ENCODE results near the gene ZNF816. TPM values are rescaled to one million over a fixed set of nuclear protein-coding genes. Genes with fewer than 3 reads are reported as not detected.
"Not testable (repeated sequence)": the region's sequence is repeated elsewhere in the genome, so short reads cannot be mapped to it uniquely, and the experiment has no call there.

ZNF816 gene
- total RNA-seq, 1 experiment from 2014 or later: 11.4 TPM

DNA sequence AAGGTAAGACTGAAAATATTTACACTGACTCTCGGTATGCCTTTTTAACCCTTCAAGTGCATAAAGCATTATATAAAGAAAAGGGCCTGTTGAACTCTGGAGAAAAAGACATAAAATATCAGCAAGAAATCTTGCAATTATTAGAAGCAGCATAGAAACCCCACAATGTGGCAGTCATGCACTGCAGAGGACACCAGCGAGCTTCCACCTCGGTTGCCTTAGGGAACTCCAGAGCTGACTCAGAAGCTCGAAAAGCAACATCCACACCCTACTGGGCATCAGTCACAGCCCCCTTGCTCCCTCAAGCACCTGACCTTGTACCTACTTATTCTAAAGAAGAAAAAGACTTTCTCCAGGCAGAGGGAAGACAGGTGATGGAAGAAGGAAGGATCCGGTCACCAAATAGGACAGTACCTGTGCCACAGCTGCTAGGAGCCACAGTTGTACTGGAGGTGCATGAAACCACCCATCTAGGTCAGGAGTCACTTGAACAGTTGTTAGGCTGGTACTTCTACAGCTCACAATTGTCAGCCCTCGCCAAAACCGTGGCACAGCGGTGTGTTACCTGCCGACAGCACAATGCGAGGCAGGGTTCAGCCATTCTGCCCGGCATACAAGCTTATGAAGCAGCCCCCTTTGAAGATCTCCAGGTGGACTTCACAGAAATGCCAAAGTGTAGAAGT is 2.9 kb downstream of the ZNF816 start:
- no peak for DNase-seq (ENCODE audit: low read depth)

DNA sequence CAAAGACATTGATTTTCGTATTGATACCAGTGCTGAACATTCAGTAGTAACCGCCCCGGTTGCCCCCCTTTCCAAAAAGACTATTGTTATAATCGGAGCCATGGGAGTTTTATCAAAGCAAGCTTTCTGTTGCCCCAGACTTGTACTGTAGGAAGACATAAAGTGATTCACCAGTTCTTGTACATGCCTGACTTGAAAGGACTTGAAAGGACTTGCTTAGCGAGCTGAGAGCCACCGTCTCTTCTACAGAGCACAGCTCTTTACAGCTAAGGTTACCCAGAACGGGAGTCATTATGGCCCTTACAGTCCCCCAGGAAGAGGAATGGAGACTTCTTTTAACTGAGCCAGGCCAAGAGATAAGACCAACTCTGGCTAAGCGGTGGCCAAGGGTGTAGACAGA is 5.1 kb downstream of the ZNF816 start:
- no peak for DNase-seq (ENCODE audit: low read depth)

- DNase-seq (ENCODE audit: low read depth): no peak
Measured at GRCh38 chr19:52956917-52957316, 5.8 kb downstream of the ZNF816 start.

GRCh38 chr19:52949422-52949821 is 13.3 kb downstream of the ZNF816 start:
- no peak for DNase-seq (ENCODE audit: low read depth)

GRCh38 chr19:52948025-52948770 is 14.5 kb downstream of the ZNF816 start:
- DNase-seq (ENCODE audit: low read depth): no peak

- no peak for DNase-seq (ENCODE audit: low read depth)
Measured at GRCh38 chr19:52946322-52947310, 16.1 kb downstream of the ZNF816 start.

DNA sequence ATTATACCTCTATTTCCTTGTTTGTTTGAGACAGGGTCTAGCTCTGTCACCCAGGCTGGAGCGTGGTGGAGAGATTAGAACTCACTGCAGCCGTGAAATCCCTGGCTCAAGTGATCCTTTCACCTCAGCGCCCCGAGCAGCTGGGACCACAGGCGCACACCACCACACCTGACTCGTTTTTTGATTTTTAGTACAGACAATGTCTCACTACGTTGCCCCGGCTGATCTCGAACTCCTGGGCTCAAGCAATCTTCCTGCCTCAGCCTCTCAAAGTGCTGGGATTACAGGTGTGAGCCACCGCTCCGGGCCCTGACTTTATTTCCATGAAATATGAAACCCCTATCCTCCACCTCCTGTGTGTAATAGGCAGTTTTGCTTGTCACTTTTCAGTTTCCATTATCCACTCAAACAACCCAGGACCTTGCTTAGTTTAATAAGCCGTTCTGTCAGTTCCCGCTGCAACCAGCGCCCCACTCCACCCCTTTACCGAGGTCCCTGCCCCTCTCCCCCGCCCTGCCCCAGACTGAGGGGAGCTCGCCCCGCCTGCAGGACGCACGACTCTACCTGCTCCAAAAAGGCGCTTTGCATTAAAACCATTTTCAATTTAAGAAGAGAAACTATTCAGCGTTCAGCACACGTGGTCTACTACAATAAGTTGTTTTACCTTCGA is 16.9 kb downstream of the ZNF816 start:
- no peak for DNase-seq (ENCODE audit: low read depth)

- DNase-seq (ENCODE audit: low read depth): not testable (repeated sequence)
Measured at GRCh38 chr19:52944703-52945493, 17.8 kb downstream of the ZNF816 start.

DNA sequence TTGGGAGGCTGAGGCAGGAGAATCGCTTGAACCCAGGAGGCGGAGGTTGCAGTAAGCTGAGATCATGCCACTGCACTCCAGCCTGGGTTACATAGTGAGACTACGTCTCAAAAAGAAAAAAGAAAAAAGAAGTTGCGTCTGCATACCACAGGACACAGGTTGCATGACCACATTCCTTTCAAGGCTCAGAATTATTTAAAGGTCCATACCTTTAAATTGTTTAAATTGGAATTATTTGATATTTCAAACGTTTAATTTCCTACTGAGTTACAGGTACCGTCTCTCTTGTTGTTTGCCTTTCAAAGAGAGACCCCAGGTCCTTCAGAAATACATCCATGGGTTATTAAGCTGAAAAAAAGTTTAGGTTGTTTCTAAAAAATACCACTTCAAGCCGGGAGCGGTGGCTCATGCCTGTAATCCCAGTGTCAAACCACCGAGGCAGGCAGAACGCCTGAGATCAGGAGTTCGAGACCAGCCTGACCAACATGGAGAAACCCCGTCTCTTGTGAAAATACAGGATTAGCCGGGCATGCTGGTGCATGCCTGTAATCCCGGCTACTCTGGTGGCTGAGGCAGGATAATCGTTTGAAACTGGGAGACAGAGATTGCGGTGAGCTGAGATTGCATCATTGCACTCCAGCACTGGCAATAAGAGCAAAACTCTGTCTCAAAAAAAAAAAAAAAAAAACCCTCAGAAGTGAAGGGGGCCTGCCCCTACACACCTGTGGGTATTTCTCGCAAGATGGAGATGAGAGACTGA is 18.6 kb downstream of the ZNF816 start:
- no peak for DNase-seq (ENCODE audit: low read depth)

- no peak for DNase-seq (ENCODE audit: low read depth)
Measured at GRCh38 chr19:52943134-52943883, 19.4 kb downstream of the ZNF816 start.

DNA sequence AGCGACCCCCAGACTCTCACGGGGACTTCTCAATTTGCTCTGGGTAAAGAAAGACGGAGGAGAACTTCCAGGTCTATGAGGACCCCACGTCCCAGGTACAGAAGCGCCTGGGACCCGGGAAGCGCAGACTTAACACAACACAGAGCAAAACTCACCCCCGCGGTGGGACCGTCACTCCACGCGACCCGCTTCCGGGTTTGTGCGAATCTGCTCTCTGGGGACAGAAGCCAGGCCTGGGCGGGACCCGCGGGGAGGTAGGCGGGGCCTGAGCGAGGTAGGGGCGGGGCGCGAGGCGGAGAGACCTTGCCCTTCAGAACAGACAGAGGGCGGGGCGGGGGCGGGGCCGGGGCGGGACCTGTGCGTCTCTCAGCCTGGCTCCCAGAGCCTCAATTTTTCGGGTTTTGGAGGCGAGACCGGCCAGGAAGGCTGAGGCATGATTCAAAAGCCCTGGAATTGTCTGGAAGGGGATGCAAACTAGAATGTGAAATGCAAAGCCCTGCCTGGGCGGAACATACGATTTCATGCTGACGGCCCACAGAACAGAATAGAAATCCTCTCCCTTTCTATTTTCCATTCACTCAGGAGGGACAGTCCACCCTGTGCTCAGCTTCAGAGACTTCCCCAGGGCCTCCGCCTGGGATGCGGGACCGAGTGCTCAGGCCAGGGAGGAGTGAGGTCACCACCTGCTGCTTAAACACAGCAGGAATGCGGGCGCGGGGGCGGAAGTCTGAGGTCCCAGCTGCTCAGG is 20.1 kb downstream of the ZNF816 start:
- peak; percentile 88 for DNase-seq (ENCODE audit: low read depth)

- peak; percentile 34 for DNase-seq (ENCODE audit: low read depth)
Measured at GRCh38 chr19:52941941-52942385, 20.7 kb downstream of the ZNF816 start.

DNA sequence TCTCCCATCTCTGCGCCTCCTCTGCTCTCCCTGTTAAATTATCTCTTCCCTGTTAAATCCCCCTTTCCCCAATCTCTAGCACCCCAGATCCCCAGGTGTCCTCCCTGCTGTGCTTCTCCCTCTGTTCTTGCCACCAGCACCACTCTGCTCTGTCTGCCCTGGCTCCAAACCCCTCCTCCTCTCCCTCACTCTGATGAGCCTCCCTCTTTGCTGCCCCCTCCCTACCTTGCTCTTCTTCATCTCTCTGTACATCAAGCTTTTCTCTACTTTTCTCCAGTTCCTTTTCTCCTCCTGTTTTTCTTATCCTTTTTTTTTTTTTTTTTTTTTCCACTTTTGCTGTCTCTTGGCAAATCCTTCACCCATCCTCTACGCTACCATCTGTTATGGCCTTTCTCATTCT is 21.2 kb downstream of the ZNF816 start:
- not testable (repeated sequence) for DNase-seq (ENCODE audit: low read depth)

- DNase-seq (ENCODE audit: low read depth): not testable (repeated sequence)
Measured at GRCh38 chr19:52940905-52941304, 21.8 kb downstream of the ZNF816 start.

- no peak for DNase-seq (ENCODE audit: low read depth)
Measured at GRCh38 chr19:52938761-52939160, 23.9 kb downstream of the ZNF816 start.

DNA sequence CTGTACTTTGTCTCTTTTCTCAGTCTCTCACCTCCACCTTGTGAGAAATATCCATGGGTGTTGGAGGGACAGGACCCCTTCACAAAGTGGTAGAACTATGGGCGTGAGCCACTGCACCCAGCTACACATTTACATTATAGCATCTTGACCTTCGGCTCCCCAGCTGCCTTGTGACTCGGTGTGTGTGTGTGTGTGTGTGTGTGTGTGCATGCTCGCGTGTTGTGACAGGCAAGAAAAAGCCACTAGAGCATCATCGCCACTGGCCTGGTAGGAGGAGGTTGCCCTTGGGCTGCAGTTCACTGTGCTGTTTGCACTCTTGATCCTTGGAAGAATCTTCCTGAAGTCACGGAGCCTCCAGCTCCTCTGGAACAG is 25.7 kb downstream of the ZNF816 start:
- DNase-seq (ENCODE audit: low read depth): no peak

GRCh38 chr19:52936151-52936953 is 26.3 kb downstream of the ZNF816 start:
- no peak for DNase-seq (ENCODE audit: low read depth)

DNA sequence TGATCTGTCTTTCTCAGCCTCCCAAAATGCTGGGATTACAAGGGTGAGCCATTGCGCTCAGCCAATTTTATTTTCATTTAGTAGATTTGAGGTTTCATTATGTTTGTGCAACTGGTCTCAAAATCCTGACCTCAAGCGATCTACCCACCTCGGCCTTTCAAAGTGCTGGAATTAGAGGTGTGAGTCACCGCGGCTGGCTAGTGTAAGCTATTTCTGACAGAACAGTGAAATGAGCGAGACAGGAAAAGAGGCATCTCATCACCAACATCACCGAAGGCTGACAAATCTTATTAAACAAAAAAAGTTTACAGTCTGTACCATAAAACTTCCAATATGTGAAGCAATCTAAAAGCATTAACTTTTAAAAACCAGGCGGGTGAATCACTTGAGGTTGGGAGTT is 27.2 kb downstream of the ZNF816 start:
- DNase-seq (ENCODE audit: low read depth): peak; percentile 28
